Measurements from ENCODE around the gene HTN3. TPM values are rescaled to one million over a fixed set of nuclear protein-coding genes. Genes with fewer than 3 reads are reported as not detected.
"Not testable (repeated sequence)": the region's sequence is repeated elsewhere in the genome, so short reads cannot be mapped to it uniquely, and the experiment has no call there.

The HTN3 gene
- total RNA-seq, 3 donors from 2014 or later = not detected

DNA sequence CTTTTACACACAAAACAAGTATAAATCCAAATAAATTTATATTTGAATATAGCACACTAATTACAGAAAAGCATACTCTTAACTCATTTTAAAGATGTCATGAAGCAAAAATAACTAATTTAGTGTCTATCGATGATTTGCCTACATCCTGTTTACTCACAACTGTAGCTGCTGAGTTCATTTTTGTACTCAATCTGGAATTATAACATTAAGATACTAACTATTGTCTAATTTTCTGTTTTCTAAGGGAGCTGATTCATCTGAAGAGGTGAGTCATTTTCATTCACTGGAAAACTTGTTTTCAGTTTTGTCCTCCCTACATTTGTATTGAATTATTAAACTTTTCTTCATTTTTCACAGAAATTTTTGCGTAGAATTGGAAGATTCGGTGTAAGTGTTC lies 28.8 kb upstream of the HTN3 start:
- no peaks in the 10 kb centered on the region for H3K9me3 ChIP-seq
- no peaks in the 10 kb centered on the region for H3K27me3 ChIP-seq
- H3K27ac ChIP-seq = no peak overlapping the region
- no peak overlapping the region for H3K4me3 ChIP-seq
- no peaks in the 10 kb centered on the region for H3K36me3 ChIP-seq
- DNase-seq (ENCODE audit: low spot score in 2 of 2) = no peak
- intact Hi-C loops (cut with DNase I; ENCODE audit: low total_unique reads) = no loop called here
- no peak for TF ChIP-seq POLR2AphosphoS5 (IDR thresholded peaks at IDR 0.05)
- H3K4me1 ChIP-seq = no peaks in the 10 kb centered on the region

DNA sequence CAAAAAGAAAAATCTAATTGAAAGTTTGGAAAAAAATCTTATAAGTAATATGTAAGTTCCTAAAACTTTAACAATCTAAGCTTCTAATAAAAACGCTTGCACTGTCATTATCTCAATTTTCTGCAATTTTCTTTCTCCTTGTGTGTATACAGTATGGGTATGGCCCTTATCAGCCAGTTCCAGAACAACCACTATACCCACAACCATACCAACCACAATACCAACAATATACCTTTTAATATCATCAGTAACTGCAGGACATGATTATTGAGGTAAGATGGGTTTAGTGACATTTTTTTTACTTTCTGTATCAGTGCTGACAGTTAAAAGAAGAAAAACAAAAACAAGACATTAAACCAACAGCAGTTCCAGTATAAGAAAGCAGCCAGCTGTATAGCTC lies 27.5 kb upstream of the HTN3 start:
- DNase-seq (ENCODE audit: low spot score in 2 of 2) = no peak
- H3K9me3 ChIP-seq = no peaks in the 10 kb centered on the region
- H3K4me3 ChIP-seq = no peak overlapping the region
- H3K27ac ChIP-seq = no peak overlapping the region
- H3K36me3 ChIP-seq = no peaks in the 10 kb centered on the region
- no peak for TF ChIP-seq POLR2A (IDR thresholded peaks at IDR 0.05)
- TF ChIP-seq POLR2AphosphoS5 (IDR thresholded peaks at IDR 0.05) = no peak
- TF ChIP-seq, protein P1, sequence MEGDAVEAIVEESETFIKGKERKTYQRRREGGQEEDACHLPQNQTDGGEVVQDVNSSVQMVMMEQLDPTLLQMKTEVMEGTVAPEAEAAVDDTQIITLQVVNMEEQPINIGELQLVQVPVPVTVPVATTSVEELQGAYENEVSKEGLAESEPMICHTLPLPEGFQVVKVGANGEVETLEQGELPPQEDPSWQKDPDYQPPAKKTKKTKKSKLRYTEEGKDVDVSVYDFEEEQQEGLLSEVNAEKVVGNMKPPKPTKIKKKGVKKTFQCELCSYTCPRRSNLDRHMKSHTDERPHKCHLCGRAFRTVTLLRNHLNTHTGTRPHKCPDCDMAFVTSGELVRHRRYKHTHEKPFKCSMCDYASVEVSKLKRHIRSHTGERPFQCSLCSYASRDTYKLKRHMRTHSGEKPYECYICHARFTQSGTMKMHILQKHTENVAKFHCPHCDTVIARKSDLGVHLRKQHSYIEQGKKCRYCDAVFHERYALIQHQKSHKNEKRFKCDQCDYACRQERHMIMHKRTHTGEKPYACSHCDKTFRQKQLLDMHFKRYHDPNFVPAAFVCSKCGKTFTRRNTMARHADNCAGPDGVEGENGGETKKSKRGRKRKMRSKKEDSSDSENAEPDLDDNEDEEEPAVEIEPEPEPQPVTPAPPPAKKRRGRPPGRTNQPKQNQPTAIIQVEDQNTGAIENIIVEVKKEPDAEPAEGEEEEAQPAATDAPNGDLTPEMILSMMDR (IDR thresholded peaks at IDR 0.05) = no peak
- intact Hi-C loops (cut with DNase I; ENCODE audit: low total_unique reads) = no loop called here
- no peaks in the 10 kb centered on the region for H3K4me1 ChIP-seq
- no peaks in the 10 kb centered on the region for H3K27me3 ChIP-seq

DNA sequence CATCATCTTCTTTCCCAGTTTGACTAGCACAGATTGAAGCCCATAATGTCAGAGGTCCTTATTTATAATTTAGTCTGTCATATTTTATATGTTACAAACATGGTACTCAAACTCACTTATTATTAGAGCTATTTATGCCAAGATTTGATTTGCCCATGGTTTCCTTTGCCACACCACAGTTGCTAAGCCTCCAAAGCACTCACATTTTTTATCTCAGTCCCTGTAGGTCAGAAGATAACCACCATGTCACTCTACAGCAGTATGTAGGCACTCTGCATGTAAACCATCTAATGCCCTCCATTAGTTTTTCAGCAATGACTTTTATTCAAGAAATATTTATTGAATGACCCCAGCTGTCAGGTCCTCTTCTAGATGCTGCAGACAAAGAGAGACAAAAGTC lies 25.8 kb upstream of the HTN3 start:
- DNase-seq (ENCODE audit: low spot score in 2 of 2) = no peak

DNA sequence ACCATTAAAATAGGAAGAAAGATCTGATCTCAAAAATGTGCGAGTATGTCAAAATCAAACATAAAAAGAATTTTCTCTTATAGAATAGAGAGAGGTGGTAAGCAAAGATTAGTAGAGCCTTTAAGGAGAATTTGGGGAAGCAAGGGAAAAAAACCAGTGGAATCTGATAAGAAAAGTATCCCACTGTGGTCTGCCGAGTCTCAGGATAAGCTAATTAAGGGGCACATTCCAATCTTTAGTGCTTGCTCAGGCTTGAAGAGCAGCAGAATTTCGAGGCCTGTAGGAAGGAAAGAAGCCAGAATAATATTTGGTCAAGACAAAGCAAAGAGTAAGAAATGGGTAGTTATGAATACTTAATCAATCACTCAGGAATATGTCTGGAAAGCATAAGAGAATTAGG lies 19.5 kb upstream of the HTN3 start:
- TF ChIP-seq, protein P1 (IDR thresholded peaks at IDR 0.05) = no peak
- no peak for TF ChIP-seq POLR2AphosphoS5 (IDR thresholded peaks at IDR 0.05)
- no peak for TF ChIP-seq POLR2A (IDR thresholded peaks at IDR 0.05)
- no peaks in the 10 kb centered on the region for H3K27me3 ChIP-seq
- H3K36me3 ChIP-seq = no peaks in the 10 kb centered on the region
- no peak overlapping the region for H3K27ac ChIP-seq
- no peak overlapping the region for H3K4me3 ChIP-seq
- no peak for DNase-seq (ENCODE audit: low spot score in 2 of 2)
- intact Hi-C loops (cut with DNase I; ENCODE audit: low total_unique reads) = no loop called here
- peaks cover 0 to under 1% of the 10 kb centered on the region in 2 donors for H3K9me3 ChIP-seq
- no peaks in the 10 kb centered on the region for H3K4me1 ChIP-seq

More for the DNA sequence above, 25.8 kb upstream of the HTN3 start:
- Histone ChIP-seq H3K36me3 (no peaks in the 10 kb centered on the region), H3K27me3 (no peaks in the 10 kb centered on the region), H3K9me3 (no peaks in the 10 kb centered on the region), H3K4me1 (no peaks in the 10 kb centered on the region), H3K4me3 (no peak overlapping the region), H3K27ac (no peak overlapping the region)
- TF ChIP-seq POLR2A (IDR thresholded peaks at IDR 0.05) (no peak), POLR2AphosphoS5 (IDR thresholded peaks at IDR 0.05) (no peak)
- TF ChIP-seq, protein P1 (IDR thresholded peaks at IDR 0.05) = no peak
- intact Hi-C loops (cut with DNase I; ENCODE audit: low total_unique reads) = no loop called here

DNA sequence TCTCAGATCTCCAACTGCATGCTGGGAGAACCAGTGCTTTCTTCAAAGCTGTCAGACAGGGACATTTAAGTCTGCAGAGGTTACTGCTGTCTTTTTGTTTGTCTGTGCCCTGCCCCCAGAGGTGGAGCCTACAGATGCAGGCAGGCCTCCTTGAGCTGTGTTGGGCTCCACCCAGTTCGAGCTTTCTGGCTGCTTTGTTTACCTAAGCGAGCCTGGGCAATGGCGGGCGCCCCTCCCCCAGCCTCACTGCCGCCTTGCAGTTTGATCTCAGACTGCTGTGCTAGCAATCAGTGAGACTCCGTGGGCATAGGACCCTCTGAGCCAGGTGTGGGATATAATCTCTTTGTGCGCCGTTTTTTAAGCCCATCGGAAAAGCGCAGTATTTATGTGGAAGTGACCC lies 9.3 kb upstream of the HTN3 start:
- H3K4me3 ChIP-seq; H3K36me3 ChIP-seq; H3K27ac ChIP-seq; DNase-seq (ENCODE audit: low spot score in 2 of 2); H3K4me1 ChIP-seq; intact Hi-C loops (cut with DNase I; ENCODE audit: low total_unique reads); H3K27me3 ChIP-seq; H3K9me3 ChIP-seq: not testable (repeated sequence)

GRCh38 chr4:70023218-70023617 lies 5.0 kb upstream of the HTN3 start:
- H3K4me3 ChIP-seq = no peak overlapping the region
- H3K9me3 ChIP-seq = no peaks in the 10 kb centered on the region
- no peaks in the 10 kb centered on the region for H3K36me3 ChIP-seq
- no peaks in the 10 kb centered on the region for H3K27me3 ChIP-seq
- H3K27ac ChIP-seq = no peak overlapping the region
- H3K4me1 ChIP-seq = no peaks in the 10 kb centered on the region
- DNase-seq (ENCODE audit: low spot score in 2 of 2) = no peak
- intact Hi-C loops (cut with DNase I; ENCODE audit: low total_unique reads) = no loop called here
- no peak for TF ChIP-seq POLR2AphosphoS5 (IDR thresholded peaks at IDR 0.05)
- no peak for TF ChIP-seq POLR2A (IDR thresholded peaks at IDR 0.05)

GRCh38 chr4:70027011-70027410 lies 1.2 kb upstream of the HTN3 start:
- intact Hi-C loops (cut with DNase I; ENCODE audit: low total_unique reads) = no loop called here
- DNase-seq (ENCODE audit: low spot score in 2 of 2) = no peak
- Histone ChIP-seq H3K27me3 (no peaks in the 10 kb centered on the region), H3K4me1 (no peaks in the 10 kb centered on the region), H3K36me3 (no peaks in the 10 kb centered on the region), H3K9me3 (no peaks in the 10 kb centered on the region), H3K4me3 (no peak overlapping the region), H3K27ac (no peak overlapping the region)
- no peak for TF ChIP-seq POLR2A (IDR thresholded peaks at IDR 0.05)
- TF ChIP-seq POLR2AphosphoS5 (IDR thresholded peaks at IDR 0.05) = no peak
- TF ChIP-seq, protein P1 (IDR thresholded peaks at IDR 0.05) = no peak

DNA sequence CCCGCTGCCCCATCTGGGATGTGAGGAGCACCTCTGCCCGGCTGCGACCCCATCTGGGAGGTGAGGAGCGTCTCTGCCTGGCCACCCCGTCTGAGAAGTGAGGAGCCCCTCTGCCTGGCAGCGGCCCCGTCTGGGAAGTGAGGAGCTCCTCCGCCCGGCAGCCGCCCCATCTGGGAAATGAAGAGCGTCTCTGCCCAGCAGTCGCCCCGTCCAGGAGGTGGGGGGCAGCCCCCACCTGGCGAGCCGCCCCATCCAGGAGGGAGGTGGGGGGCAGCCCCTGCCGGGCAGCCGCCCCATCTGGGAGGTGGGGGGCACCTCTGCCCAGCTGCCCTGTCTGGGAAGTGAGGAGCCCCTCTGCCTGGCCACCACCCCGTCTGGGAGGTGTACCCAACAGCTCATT lies 9.3 kb downstream of the HTN3 start:
- H3K4me1 ChIP-seq; intact Hi-C loops (cut with DNase I; ENCODE audit: low total_unique reads); H3K36me3 ChIP-seq; DNase-seq (ENCODE audit: low spot score in 2 of 2); H3K27me3 ChIP-seq; H3K27ac ChIP-seq; H3K4me3 ChIP-seq: not testable (repeated sequence)
- peaks cover 7 to 11% of the 10 kb centered on the region in 2 donors for H3K9me3 ChIP-seq

GRCh38 chr4:70039928-70040327 lies 11.7 kb downstream of the HTN3 start:
- H3K36me3 ChIP-seq; DNase-seq (ENCODE audit: low spot score in 2 of 2); H3K4me1 ChIP-seq; intact Hi-C loops (cut with DNase I; ENCODE audit: low total_unique reads); H3K9me3 ChIP-seq; H3K4me3 ChIP-seq; H3K27me3 ChIP-seq; H3K27ac ChIP-seq: not testable (repeated sequence)

Measured in breast epithelium (tissue), 4 donors.